ENCODE results near the gene ARMC2. TPM values are rescaled to one million over a fixed set of nuclear protein-coding genes. Genes with fewer than 3 reads are reported as not detected.

Gene ARMC2
- polyA plus RNA-seq, 3 donors from 2014 or later = 4.0 to 8.5 (median 4.2) TPM

- no peaks in the 10 kb centered on the region for H3K9me3 Mint-ChIP-seq
- peaks cover 44 to 62% of the 10 kb centered on the region in 2 donors for H3K4me1 Mint-ChIP-seq
- H3K36me3 Mint-ChIP-seq = peaks cover 0 to 4% (median 3%) of the 10 kb centered on the region in 3 donors
- H3K27me3 Mint-ChIP-seq (ENCODE audit: low read depth in 3 of 3) = peaks cover 0 to 2% (median 0%) of the 10 kb centered on the region in 3 donors
- DNase-seq = no peak
- peak overlapping the region in 1 of 6 donors; percentile 29 for H3K27ac Mint-ChIP-seq
- H3K4me3 Mint-ChIP-seq = no peak overlapping the region
These were observed 175.2 kb downstream of the ARMC2 start for GRCh38 chr6:109023356-109023925.

Other genes with a start within 250 kb of the ARMC2 start
- 10 to 100 TPM; 14.9 to 26.4 (median 20.9) TPM for gene SESN1, start 246.4 kb downstream of the ARMC2 start, polyA plus RNA-seq
- 1 to 10 TPM; 2.9 to 7.5 (median 6.9) TPM for gene CEP57L1, start 247.1 kb downstream of the ARMC2 start, polyA plus RNA-seq